ENCODE results near the gene CARS2.
"Not testable (repeated sequence)": the region's sequence is repeated elsewhere in the genome, so short reads cannot be mapped to it uniquely, and the experiment has no call there.

GRCh38 chr13:110658218-110658911 is 47.6 kb downstream of the CARS2 start:
- not testable (repeated sequence) for TF ChIP-seq POLR2AphosphoS5 (IDR thresholded peaks at IDR 0.05; ENCODE audit: low read depth, low read length); SRF (IDR thresholded peaks at IDR 0.05; ENCODE audit: low read depth, low read length); CTCF (IDR thresholded peaks at IDR 0.05; ENCODE audit: control extremely low read depth in 1 of 3, insufficient read depth in 1 of 3, low read depth in 1 of 3, low read length in 3 of 3); TBP (IDR thresholded peaks at IDR 0.05; ENCODE audit: low read depth, low read length); RAD21 (IDR thresholded peaks at IDR 0.05 in 1 of 2, conservative IDR thresholded peaks at IDR 0.05 in 1 of 2; ENCODE audit: low read depth in 2 of 2, low read length in 2 of 2); CEBPB (IDR thresholded peaks at IDR 0.05; ENCODE audit: low read depth, low read length); TCF12 (IDR thresholded peaks at IDR 0.05; ENCODE audit: low read depth, low read length)

Data from H1 (cell line).